HCT116 (cell line): ENCODE measurements around the gene RBBP8. TPM values are rescaled to one million over a fixed set of nuclear protein-coding genes. Genes with fewer than 3 reads are reported as not detected.

ENCODE experiments used
- ATAC-seq: fragments of 200-7000 bp; cut with Tn5 transposase; 2 replicates; pipeline ENCODE4 v1.9.1; 2020; ENCODE audit warnings: mild to moderate bottlenecking, moderate library complexity
- BruUV-seq: library from RNA; stranded (reverse); fragments of 400-500 nt; replicated peaks from 2 replicates; lab custom pipeline; 2021; lab: Mats Ljungman, UMichigan
- CTCF ChIA-PET: fragments of 300-600 bp; sonication (Branson Sonifier 250); formaldehyde crosslinking; loops from one replicate; lab custom pipeline; 2021; ENCODE audit warnings: antibody characterized with exemption; lab: Charles Lee
- POLR2A ChIA-PET: fragments of 300-600, 350-600 bp; sonication (Branson Sonifier 250); formaldehyde crosslinking; loops from one replicate; lab custom pipeline; 2021; ENCODE audit warnings: antibody characterized with exemption; lab: Charles Lee
- RAD21 ChIA-PET, 2 experiments: fragments of 300-600 bp; sonication (Branson Sonifier 250); formaldehyde crosslinking; loops; one replicate each; lab custom pipeline; 2023; ENCODE audit warnings: low total read pairs in 2 of 2; ENCODE audit not compliant: uncharacterized antibody in 2 of 2, unreplicated experiment in 2 of 2, low non-redundant PET in 1 of 2; lab: Charles Lee
- DNase-seq: peaks from one replicate; pipeline ENCODE4 v3.0.0-alpha.2; 2010; ENCODE audit warnings: low read depth, low spot score
- H2AFZ ChIP-seq: fragments of 200-600 bp; shearing (Covaris generic), sonication (generic); 2 replicates; pipeline ENCODE4 v1.6.1; 2017; ENCODE audit warnings: low read depth, mixed run types, mixed read lengths, antibody characterized with exemption, low read length; ENCODE audit not compliant: poor library complexity, severe bottlenecking
- H3K27ac ChIP-seq: 2 replicates; pipeline ENCODE4 v1.5.1; 2012; ENCODE audit warnings: low read depth, low read length
- H3K27me3 ChIP-seq: fragments of 200-600 bp; sonication (generic); 2 replicates; pipeline ENCODE4 v1.6.1; 2016; ENCODE audit warnings: mixed run types, low read length, mixed read lengths; ENCODE audit not compliant: insufficient read depth
- H3K36me3 ChIP-seq, 2 experiments: fragments of 200-500 bp in 1 of 2; fragments of 200-600 bp in 1 of 2; sonication (Bioruptor generic) in 1 of 2; sonication (generic) in 1 of 2; 2 replicates each; pipeline versions ENCODE4 v1.5.1 to v1.6.1; 2014 to 2016; ENCODE audit warnings: low read length in 2 of 2, inconsistent platforms in 1 of 2, mixed read lengths in 1 of 2, mixed run types in 1 of 2; ENCODE audit not compliant: insufficient read depth in 2 of 2, control insufficient read depth in 1 of 2
- H3K4me1 ChIP-seq, 2 experiments: fragments of 200-600 bp in 1 of 2; sonication (generic) in 1 of 2; 2 replicates each; pipeline versions ENCODE4 v1.5.1 to v1.6.1; 2012 to 2017; ENCODE audit warnings: low read length in 2 of 2, inconsistent platforms in 1 of 2, mild to moderate bottlenecking in 1 of 2, mixed read lengths in 1 of 2, mixed run types in 1 of 2, moderate library complexity in 1 of 2; ENCODE audit not compliant: insufficient read depth in 2 of 2, control insufficient read depth in 1 of 2
- H3K4me2 ChIP-seq: fragments of 200-600 bp; sonication (generic); 2 replicates; pipeline ENCODE4 v1.6.1; 2017; ENCODE audit warnings: mixed run types, low read length, mixed read lengths
- H3K4me3 ChIP-seq, 2 experiments: fragments of 200-600 bp in 1 of 2; sonication (generic) in 1 of 2; replicated peaks in 1 of 2; 2 replicates each; pipeline ENCODE4 v1.5.1; 2011 to 2016; ENCODE audit warnings: low read length in 2 of 2, control low read depth in 1 of 2, low read depth in 1 of 2, mild to moderate bottlenecking in 1 of 2, mixed read lengths in 1 of 2, mixed run types in 1 of 2
- H3K79me2 ChIP-seq: fragments of 200-600 bp; sonication (generic); 2 replicates; pipeline ENCODE4 v1.6.1; 2017; ENCODE audit warnings: mild to moderate bottlenecking, mixed run types, low read length, moderate library complexity, mixed read lengths; ENCODE audit not compliant: insufficient read depth
- H3K9ac ChIP-seq: fragments of 200-600 bp; sonication (generic); 2 replicates; pipeline ENCODE4 v1.6.1; 2016; ENCODE audit warnings: low read length, mixed read lengths
- H3K9me2 ChIP-seq: fragments of 200-600 bp; sonication (generic), shearing (Covaris generic); 2 replicates; pipeline ENCODE4 v1.6.1; 2017; ENCODE audit warnings: mixed run types, mild to moderate bottlenecking, moderate library complexity; ENCODE audit not compliant: insufficient read depth
- H3K9me3 ChIP-seq, 2 experiments: fragments of 200-500 bp in 1 of 2; fragments of 200-600 bp in 1 of 2; sonication (Bioruptor generic) in 1 of 2; sonication (generic) in 1 of 2; 2 replicates each; pipeline ENCODE4 v1.6.1; 2014 to 2017; ENCODE audit warnings: low read length in 2 of 2, mixed read lengths in 2 of 2, inconsistent platforms in 1 of 2, low read depth in 1 of 2, mild to moderate bottlenecking in 1 of 2, mixed run types in 1 of 2, moderate library complexity in 1 of 2; ENCODE audit not compliant: control insufficient read depth in 1 of 2, insufficient read depth in 1 of 2
- H4K20me1 ChIP-seq: fragments of 200-600 bp; sonication (generic), shearing (Covaris generic); 2 replicates; pipeline ENCODE4 v1.6.1; 2017; ENCODE audit warnings: mixed run types, mild to moderate bottlenecking, moderate library complexity; ENCODE audit not compliant: insufficient read depth
- CEBPB ChIP-seq: IDR thresholded peaks from 2 replicates; pipeline ENCODE4 v1.6.1; 2012; ENCODE audit warnings: low read depth
- CTCF ChIP-seq, 3 experiments: fragments of 200-600 bp in 1 of 3; sonication (generic) in 1 of 3; IDR thresholded peaks in 2 of 3; conservative IDR thresholded peaks in 1 of 3; 2 replicates each; pipeline ENCODE4 v1.5.1; 2012 to 2017; ENCODE audit warnings: low read depth in 2 of 3, low read length in 2 of 3, antibody characterized with exemption in 1 of 3, borderline replicate concordance in 1 of 3, control low read depth in 1 of 3, mild to moderate bottlenecking in 1 of 3, mixed read lengths in 1 of 3, mixed run types in 1 of 3, moderate library complexity in 1 of 3; ENCODE audit not compliant: insufficient read depth in 1 of 3
- EGR1 ChIP-seq: IDR thresholded peaks from 2 replicates; pipeline ENCODE4 v1.6.1; 2012; ENCODE audit warnings: low read depth
- ELF1 ChIP-seq: IDR thresholded peaks from 2 replicates; pipeline ENCODE4 v1.6.1; 2012; ENCODE audit warnings: low read depth, borderline replicate concordance
- EZH2 ChIP-seq: fragments of 200-600 bp; sonication (generic); IDR thresholded peaks from 2 replicates; pipeline ENCODE4 v1.6.1; 2017; ENCODE audit warnings: antibody characterized with exemption, mixed run types
- EZH2phosphoT487 ChIP-seq: fragments of 200-600 bp; IDR thresholded peaks from 2 replicates; pipeline ENCODE4 v1.6.1; 2018; ENCODE audit warnings: antibody characterized with exemption, borderline replicate concordance
- FOSL1 ChIP-seq: IDR thresholded peaks from 2 replicates; pipeline ENCODE4 v1.6.1; 2012; ENCODE audit warnings: low read depth
- JUND ChIP-seq: IDR thresholded peaks from 2 replicates; pipeline ENCODE4 v1.6.1; 2012
- MAX ChIP-seq: IDR thresholded peaks from 2 replicates; pipeline ENCODE4 v1.6.1; 2012
- POLR2AphosphoS5 ChIP-seq: IDR thresholded peaks from 2 replicates; pipeline ENCODE4 v1.6.1; 2011; ENCODE audit warnings: mild to moderate bottlenecking, low read depth, low read length, moderate library complexity
- RAD21 ChIP-seq: IDR thresholded peaks from 2 replicates; pipeline ENCODE4 v1.6.1; 2012; ENCODE audit warnings: low read depth, mild to moderate bottlenecking
- SIN3A ChIP-seq: IDR thresholded peaks from 2 replicates; pipeline ENCODE4 v1.6.1; 2012; ENCODE audit warnings: low read depth
- SRF ChIP-seq: IDR thresholded peaks from 2 replicates; pipeline ENCODE4 v1.6.1; 2012; ENCODE audit warnings: low read depth
- YY1 ChIP-seq: IDR thresholded peaks from 2 replicates; pipeline ENCODE4 v1.6.1; 2011; ENCODE audit warnings: low read length, low read depth, moderate library complexity, mild to moderate bottlenecking; ENCODE audit not compliant: insufficient replicate concordance; ENCODE audit errors: extremely low read depth
- ZBTB33 ChIP-seq: IDR thresholded peaks from 2 replicates; pipeline ENCODE4 v1.6.1; 2011; ENCODE audit warnings: mild to moderate bottlenecking, low read length, moderate library complexity; ENCODE audit not compliant: insufficient replicate concordance; ENCODE audit errors: extremely low read depth
- ZFX ChIP-seq: fragments of 450-650 bp; IDR thresholded peaks from 2 replicates; pipeline ENCODE4 v1.6.1; 2017
- intact Hi-C: fragments of 100-400 bp; cut with micrococcal nuclease; formaldehyde crosslinking; loops from 2 replicates; pipeline ENCODE4 v1.10.0; 2022
- total RNA-seq: library from RNA; stranded (reverse); gene quantifications from one replicate; pipeline ENCODE4 v1.2.1, GENCODE V29; 2021; ENCODE audit not compliant: unreplicated experiment

RBBP8 gene
- total RNA-seq, 1 experiment from 2014 or later = 66.6 TPM

- ChIA-PET POLR2A (interaction anchor here (0.8 kb wide), 1 partner anchor 347 kb away, joined by 3 read pairs; no protein-coding TSS in a partner anchor), RAD21 (interaction anchor here in 1 of 2 experiments (1.0 kb wide), 1 partner anchor 233 kb away, joined by 3 read pairs; no protein-coding TSS in a partner anchor), CTCF (interaction anchor here (0.7 to 3.2 kb wide), 18 partner anchors 10 to 671 kb away, joined by 3 to 29 read pairs (median 4); no protein-coding TSS in a partner anchor)
- Histone ChIP-seq H3K4me3 (no peak overlapping the region), H3K9me2 (no peaks in the 10 kb centered on the region), H3K27me3 (no peaks in the 10 kb centered on the region), H3K9ac (no peak overlapping the region), H4K20me1 (no peaks in the 10 kb centered on the region), H3K4me2 (peak overlapping the region; percentile 36), H3K79me2 (no peaks in the 10 kb centered on the region), H2AFZ (no peak overlapping the region), H3K27ac (no peak overlapping the region), H3K4me1 (peaks cover 3 to 16% of the 10 kb centered on the region in 2 experiments; a peak in 3 of 4 replicates), H3K36me3 (0 out of 4 replicates have a peak, but pooled peaks cover 0 to 4% of the 10 kb centered on the region in 2 experiments), H3K9me3 (no peaks in the 10 kb centered on the region)
- intact Hi-C loops = loop anchor here (1.0 to 5.0 kb wide), 2 partner anchors 345 to 379 kb away; no protein-coding TSS in a partner anchor
- ATAC-seq (peak; percentile 31; the same call in 1 of the 2 replicates), DNase-seq (no peak)
- TF ChIP-seq ZFX (no peak), ZBTB33 (no peak), FOSL1 (no peak), EZH2 (no peak), CTCF (IDR thresholded peaks at IDR 0.05 in 2 of 3, conservative IDR thresholded peaks at IDR 0.05 in 1 of 3; ENCODE audit: borderline replicate concordance in 1 of 3, insufficient read depth in 1 of 3, low read depth in 2 of 3, low read length in 2 of 3) (no peak), RAD21 (no peak), EZH2phosphoT487 (no peak), SRF (no peak), MAX (no peak), JUND (no peak), YY1 (no peak), ELF1 (no peak), CEBPB (no peak), SIN3A (no peak), EGR1 (no peak), POLR2AphosphoS5 (no peak)
- BruUV-seq = no TSS peak
Measured at GRCh38 chr18:23032030-23032582, 99.0 kb downstream of the RBBP8 start.
